ENCODE results near the gene SASH1. TPM values are rescaled to one million over a fixed set of nuclear protein-coding genes. Genes with fewer than 3 reads are reported as not detected.

SASH1 gene
- total and polyA plus RNA-seq, 9 donors = 8.6 to 35.2 (median 18.2) TPM

DNA sequence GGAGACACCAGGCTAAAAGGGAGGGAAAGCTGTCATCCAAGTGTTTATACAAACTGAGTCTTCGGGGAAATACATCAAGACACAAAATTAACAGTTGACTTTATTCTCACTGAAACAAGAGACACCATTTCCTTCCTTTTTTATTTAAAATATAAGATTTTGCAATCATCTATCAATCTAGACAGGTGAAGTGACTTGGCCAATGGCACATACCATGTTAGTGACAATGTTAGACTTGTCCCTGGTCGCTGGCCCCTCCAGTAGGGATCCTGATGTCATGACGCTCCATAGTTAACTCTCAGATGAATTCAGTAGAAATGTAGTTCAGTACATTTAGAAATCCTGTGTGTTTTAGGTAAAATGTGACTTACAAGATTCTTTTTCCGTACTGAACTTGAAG lies 2.9 kb downstream of the SASH1 start:
- WGBS, 3 donors = 80 to 93% (median 88%) methylated on average over 4 of the region's 4 CpGs
- H3K4me3 ChIP-seq = no peak overlapping the region
- H3K4me1 ChIP-seq (ENCODE audit: insufficient read depth) = peaks cover 2% of the 10 kb centered on the region
- DNase-seq = no peak
- no peaks in the 10 kb centered on the region for H3K36me3 ChIP-seq
- TF ChIP-seq CTCF (IDR thresholded peaks at IDR 0.05) (no peak), POLR2A (IDR thresholded peaks at IDR 0.05) (no peak), EP300 (IDR thresholded peaks at IDR 0.05) (no peak)
- H3K9me3 ChIP-seq = no peaks in the 10 kb centered on the region
- no peaks in the 10 kb centered on the region for H3K27me3 ChIP-seq
- H3K27ac ChIP-seq = no peak overlapping the region
- intact Hi-C loops (cut with DNase I) = no loop called here

DNA sequence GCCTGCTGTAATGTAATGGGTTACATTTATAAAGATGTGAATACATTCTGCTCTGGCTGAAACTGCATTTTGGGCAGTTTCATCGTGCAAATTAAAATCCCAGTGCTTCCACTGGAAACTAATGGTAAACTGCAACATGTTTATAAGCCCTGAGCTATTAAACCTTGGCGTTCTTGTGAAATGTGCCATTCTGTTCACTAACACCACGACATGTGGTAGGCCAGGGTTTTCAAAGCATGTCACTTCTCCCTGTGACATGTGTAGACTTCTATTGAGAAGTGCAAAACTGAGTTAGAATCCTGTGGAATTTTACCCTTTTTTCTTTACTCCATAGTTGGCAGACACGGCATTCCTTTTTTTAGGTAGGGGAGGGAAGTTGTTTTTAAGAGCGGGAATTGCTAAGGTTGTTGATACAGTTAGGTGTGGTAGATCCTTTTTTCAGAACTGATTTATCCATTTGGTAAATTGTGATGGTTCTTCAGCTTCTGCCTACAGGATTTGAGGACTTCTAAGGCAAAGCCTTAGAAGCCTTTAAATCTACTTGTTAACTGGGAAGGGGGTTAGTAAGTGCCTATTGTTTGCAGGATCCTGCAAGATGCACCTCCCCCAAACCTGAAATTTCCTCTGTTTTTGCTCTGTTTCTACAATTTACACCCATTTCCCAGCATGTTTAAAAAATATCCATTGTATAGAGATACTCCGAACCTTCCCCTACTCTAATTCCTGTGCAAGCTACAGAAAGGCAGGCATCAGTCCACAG lies 4.2 kb downstream of the SASH1 start:
- intact Hi-C loops (cut with DNase I) = no loop called here
- no peaks in the 10 kb centered on the region for H3K27me3 ChIP-seq
- peaks cover 2% of the 10 kb centered on the region for H3K4me1 ChIP-seq (ENCODE audit: insufficient read depth)
- no peak for TF ChIP-seq POLR2A (IDR thresholded peaks at IDR 0.05)
- no peak for TF ChIP-seq EP300 (IDR thresholded peaks at IDR 0.05)
- TF ChIP-seq CTCF (IDR thresholded peaks at IDR 0.05) = no peak
- no peaks in the 10 kb centered on the region for H3K36me3 ChIP-seq
- H3K27ac ChIP-seq = no peak overlapping the region
- 61 to 88% (median 66%) methylated on average over 6 of the region's 6 CpGs for WGBS, 3 donors
- no peak for DNase-seq
- H3K4me3 ChIP-seq = no peak overlapping the region
- no peaks in the 10 kb centered on the region for H3K9me3 ChIP-seq

DNA sequence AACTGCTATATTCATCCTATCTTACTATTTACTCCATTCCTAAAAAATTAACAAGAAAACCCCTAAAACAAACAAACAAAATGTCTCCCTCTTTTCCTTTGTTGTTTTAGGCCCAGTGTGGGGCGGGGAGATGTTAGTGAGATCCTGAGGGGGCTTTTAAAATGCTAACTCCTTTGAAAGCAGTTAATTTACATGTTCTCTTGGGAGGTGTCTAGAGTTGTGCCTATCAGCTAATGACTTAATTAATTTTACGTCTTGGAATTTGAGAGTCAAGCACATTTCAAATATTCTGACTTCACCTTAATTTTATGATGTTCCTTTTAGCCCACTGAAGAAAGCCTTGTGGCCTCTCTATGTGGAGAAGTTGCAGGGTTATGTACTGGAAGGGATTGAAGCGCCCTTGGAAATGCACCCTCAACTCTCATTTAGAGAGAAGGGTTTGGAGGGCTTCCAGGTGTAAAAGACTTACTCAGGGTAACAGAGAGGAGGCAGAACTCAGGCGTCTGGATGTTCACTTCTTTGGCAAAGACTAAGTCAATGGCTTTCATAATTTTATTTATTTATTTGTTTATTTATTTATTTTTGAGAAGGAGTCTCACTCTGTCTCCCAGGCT lies 4.9 kb downstream of the SASH1 start:
- no peak overlapping the region for H3K4me3 ChIP-seq
- 67 to 73% (median 70%) methylated on average over 4 of the region's 4 CpGs for WGBS, 3 donors
- H3K27me3 ChIP-seq = no peaks in the 10 kb centered on the region
- no peak overlapping the region for H3K27ac ChIP-seq
- no peaks in the 10 kb centered on the region for H3K9me3 ChIP-seq
- H3K36me3 ChIP-seq = no peaks in the 10 kb centered on the region
- peaks cover 2% of the 10 kb centered on the region for H3K4me1 ChIP-seq (ENCODE audit: insufficient read depth)
- TF ChIP-seq POLR2A (IDR thresholded peaks at IDR 0.05) (no peak), CTCF (IDR thresholded peaks at IDR 0.05) (no peak), EP300 (IDR thresholded peaks at IDR 0.05) (no peak)
- no peak for DNase-seq
- intact Hi-C loops (cut with DNase I) = no loop called here

GRCh38 chr6:148348335-148348734 lies 5.7 kb downstream of the SASH1 start:
- H3K27me3 ChIP-seq = no peaks in the 10 kb centered on the region
- H3K36me3 ChIP-seq = no peaks in the 10 kb centered on the region
- intact Hi-C loops (cut with DNase I) = no loop called here
- H3K27ac ChIP-seq = no peak overlapping the region
- H3K9me3 ChIP-seq = no peaks in the 10 kb centered on the region
- no peak for DNase-seq
- TF ChIP-seq POLR2A (IDR thresholded peaks at IDR 0.05) (no peak), CTCF (IDR thresholded peaks at IDR 0.05) (no peak), EP300 (IDR thresholded peaks at IDR 0.05) (no peak)
- WGBS, 3 donors = 88 to 95% (median 95%) methylated on average over 3 of the region's 3 CpGs
- H3K4me3 ChIP-seq = no peak overlapping the region
- H3K4me1 ChIP-seq (ENCODE audit: insufficient read depth) = peaks cover 2% of the 10 kb centered on the region

Data from ovary (tissue), 9 donors.